Upper lobe of right lung (tissue), 1 donor: ENCODE measurements around the gene MYO5B. TPM values are rescaled to one million over a fixed set of nuclear protein-coding genes. Genes with fewer than 3 reads are reported as not detected.

Experiments used
- ATAC-seq: fragments of 200-7000 bp; cut with Tn5 transposase; one replicate; pipeline ENCODE4 v1.9.1; 2020; ENCODE audit warnings: mild to moderate bottlenecking, moderate library complexity
- DNase-seq: peaks from one replicate; pipeline ENCODE4 v3.0.0-alpha.2; 2020
- H3K27ac ChIP-seq: fragments of 200-600 bp; one replicate; pipeline ENCODE4 v1.8.0; 2022
- H3K27me3 ChIP-seq: fragments of 200-600 bp; one replicate; pipeline ENCODE4 v1.8.0; 2022; ENCODE audit warnings: mild to moderate bottlenecking
- H3K36me3 ChIP-seq: fragments of 200-600 bp; one replicate; pipeline ENCODE4 v1.8.0; 2022
- H3K4me1 ChIP-seq: fragments of 200-600 bp; one replicate; pipeline ENCODE4 v1.8.0; 2022
- H3K4me3 ChIP-seq: fragments of 200-600 bp; one replicate; pipeline ENCODE4 v1.8.0; 2022; ENCODE audit warnings: mild to moderate bottlenecking
- H3K9me3 ChIP-seq: fragments of 200-600 bp; one replicate; pipeline ENCODE4 v1.8.0; 2022
- CTCF ChIP-seq: fragments of 200-600 bp; IDR thresholded peaks from one replicate; pipeline ENCODE4 v1.8.0; 2022; ENCODE audit warnings: antibody characterized with exemption
- intact Hi-C: fragments of 100-400 bp; cut with DNase I; formaldehyde crosslinking; loops from one replicate; pipeline ENCODE4 v1.11.0; 2022
- total RNA-seq: library from RNA; stranded (reverse); fragmentation: NEBNext Ultra II Directional; extraction: Animal tissue kit (Norgen Biotek cat#: 25700); gene quantifications from one replicate; pipeline ENCODE4 v1.2.1, GENCODE V29; 2021
- donor health status: DM: no; HTN: yes; CAD: no; lungs with severe emphysema.

The MYO5B gene
- total RNA-seq, 1 donor from 2014 or later = 31.6 TPM

- Histone ChIP-seq H3K9me3 (no peaks in the 10 kb centered on the region), H3K27ac (no peak overlapping the region), H3K36me3 (no peaks in the 10 kb centered on the region), H3K4me3 (no peak overlapping the region), H3K4me1 (no peaks in the 10 kb centered on the region), H3K27me3 (no peaks in the 10 kb centered on the region)
- no peak for ATAC-seq
- DNase-seq = no peak
- intact Hi-C loops = no loop called here
- no peak for TF ChIP-seq CTCF
Observed at GRCh38 chr18:50126471-50126870, 68.5 kb downstream of the MYO5B start.

- H3K27me3 ChIP-seq = no peaks in the 10 kb centered on the region
- ATAC-seq = no peak
- H3K27ac ChIP-seq = no peak overlapping the region
- no peak overlapping the region for H3K4me3 ChIP-seq
- H3K4me1 ChIP-seq = no peaks in the 10 kb centered on the region
- no peak for TF ChIP-seq CTCF
- no peaks in the 10 kb centered on the region for H3K36me3 ChIP-seq
- intact Hi-C loops = no loop called here
- DNase-seq = no peak
- H3K9me3 ChIP-seq = no peaks in the 10 kb centered on the region
Observed at GRCh38 chr18:50125456-50125855, 69.5 kb downstream of the MYO5B start.

- no peak overlapping the region for H3K4me3 ChIP-seq
Observed at GRCh38 chr18:50119296-50119695, 75.7 kb downstream of the MYO5B start.

GRCh38 chr18:50117863-50118262 is 77.1 kb downstream of the MYO5B start:
- no peak for ATAC-seq
- DNase-seq = no peak
- no peak for TF ChIP-seq CTCF
- Histone ChIP-seq H3K27me3 (no peaks in the 10 kb centered on the region), H3K36me3 (no peaks in the 10 kb centered on the region), H3K27ac (no peak overlapping the region), H3K9me3 (no peaks in the 10 kb centered on the region), H3K4me3 (no peak overlapping the region), H3K4me1 (peaks cover 12% of the 10 kb centered on the region)
- intact Hi-C loops = no loop called here

More at GRCh38 chr18:50119296-50119695, 75.7 kb downstream of the MYO5B start:
- Histone ChIP-seq H3K36me3 (no peaks in the 10 kb centered on the region), H3K27me3 (no peaks in the 10 kb centered on the region), H3K9me3 (no peaks in the 10 kb centered on the region), H3K4me1 (peaks cover 12% of the 10 kb centered on the region), H3K27ac (no peak overlapping the region)
- DNase-seq (no peak), ATAC-seq (no peak)
- TF ChIP-seq CTCF = no peak
- intact Hi-C loops = no loop called here

- no peaks in the 10 kb centered on the region for H3K27me3 ChIP-seq
- no peak for DNase-seq
- no peaks in the 10 kb centered on the region for H3K36me3 ChIP-seq
- no peak for TF ChIP-seq CTCF
- ATAC-seq = peak; percentile 84
- no peaks in the 10 kb centered on the region for H3K9me3 ChIP-seq
- no peak overlapping the region for H3K27ac ChIP-seq
- intact Hi-C loops = no loop called here
- peaks cover 12% of the 10 kb centered on the region for H3K4me1 ChIP-seq
- H3K4me3 ChIP-seq = no peak overlapping the region
Observed at GRCh38 chr18:50115095-50115494, 79.9 kb downstream of the MYO5B start.

GRCh38 chr18:50114448-50114847 is 80.5 kb downstream of the MYO5B start:
- TF ChIP-seq CTCF = no peak
- H3K27ac ChIP-seq = no peak overlapping the region
- H3K27me3 ChIP-seq = no peaks in the 10 kb centered on the region
- intact Hi-C loops = no loop called here
- peaks cover 10% of the 10 kb centered on the region for H3K4me1 ChIP-seq
- H3K9me3 ChIP-seq = no peaks in the 10 kb centered on the region
- no peak overlapping the region for H3K4me3 ChIP-seq
- DNase-seq (no peak), ATAC-seq (peak; percentile 19)
- no peaks in the 10 kb centered on the region for H3K36me3 ChIP-seq
